ENCODE measurements around the gene ROR1.
"Not testable (repeated sequence)": the region's sequence is repeated elsewhere in the genome, so short reads cannot be mapped to it uniquely, and the experiment has no call there.

Gene ROR1

GRCh38 chr1:64073705-64074104 lies 299.9 kb downstream of the ROR1 start:
- DNase-seq, result no peak

GRCh38 chr1:64074767-64075166 lies 300.9 kb downstream of the ROR1 start:
- DNase-seq, result no peak

- DNase-seq, result no peak
Measured at GRCh38 chr1:64077281-64077940, 303.6 kb downstream of the ROR1 start.

GRCh38 chr1:64080941-64081562 lies 307.2 kb downstream of the ROR1 start:
- DNase-seq, result no peak

- DNase-seq, result no peak
Measured at GRCh38 chr1:64082459-64082858, 308.6 kb downstream of the ROR1 start.

- no peak for DNase-seq
Measured at GRCh38 chr1:64084451-64084850, 310.6 kb downstream of the ROR1 start.

GRCh38 chr1:64087768-64088167 lies 314.0 kb downstream of the ROR1 start:
- no peak for DNase-seq

- DNase-seq, result no peak
Measured at GRCh38 chr1:64090436-64090835, 316.6 kb downstream of the ROR1 start.

- DNase-seq, result no peak
Measured at GRCh38 chr1:64092851-64093371, 319.1 kb downstream of the ROR1 start.

- no peak for DNase-seq
Measured at GRCh38 chr1:64093941-64094340, 320.1 kb downstream of the ROR1 start.

GRCh38 chr1:64095832-64096231 lies 322.0 kb downstream of the ROR1 start:
- no peak for DNase-seq

GRCh38 chr1:64097859-64098258 lies 324.0 kb downstream of the ROR1 start:
- DNase-seq, result no peak

GRCh38 chr1:64098436-64098835 lies 324.6 kb downstream of the ROR1 start:
- no peak for DNase-seq

- DNase-seq, result no peak
Measured at GRCh38 chr1:64098846-64099582, 325.2 kb downstream of the ROR1 start.

- no peak for DNase-seq
Measured at GRCh38 chr1:64100791-64101190, 327.0 kb downstream of the ROR1 start.

GRCh38 chr1:64104585-64104984 lies 330.8 kb downstream of the ROR1 start:
- DNase-seq, result not testable (repeated sequence)

GRCh38 chr1:64107118-64107519 lies 333.3 kb downstream of the ROR1 start:
- DNase-seq, result no peak

- no peak for DNase-seq
Measured at GRCh38 chr1:64107632-64108031, 333.8 kb downstream of the ROR1 start.

- no peak for DNase-seq
Measured at GRCh38 chr1:64110924-64111777, 337.3 kb downstream of the ROR1 start.

GRCh38 chr1:64111787-64112186 lies 338.0 kb downstream of the ROR1 start:
- no peak for DNase-seq

- DNase-seq, result no peak
Measured at GRCh38 chr1:64112281-64112680, 338.5 kb downstream of the ROR1 start.

GRCh38 chr1:64114012-64114525 lies 340.3 kb downstream of the ROR1 start:
- no peak for DNase-seq

GRCh38 chr1:64116537-64116936 lies 342.7 kb downstream of the ROR1 start:
- no peak for DNase-seq

Measured in activated T-cell treated with anti-CD3 and anti-CD28 coated beads for 4 hours (primary cell).